Prostate gland (tissue), 2 donors: ENCODE data around the gene HDHD5.

Experiments used
- CTCF ChIP-seq, 4 experiments: fragments of 200-600 bp in 2 of 4; fragments of 450-650 bp in 2 of 4; sonication (generic) in 2 of 4; IDR thresholded peaks; 1 replicate in 3 of 4; 2 replicates in 1 of 4; pipeline ENCODE4 v1.5.1; 2016 to 2019; ENCODE audit warnings: antibody characterized with exemption in 4 of 4, mild to moderate bottlenecking in 2 of 4, moderate library complexity in 2 of 4
- POLR2A ChIP-seq: fragments of 450-650 bp; IDR thresholded peaks from one replicate; pipeline ENCODE4 v1.6.1; 2016; ENCODE audit warnings: antibody characterized with exemption, mild to moderate bottlenecking

GRCh38 chr22:17121233-17122195 lies 37.6 kb downstream of the HDHD5 start, which contains the start of gene TMEM121B:
- no peak for TF ChIP-seq CTCF (IDR thresholded peaks at IDR 0.05)
- no peak for TF ChIP-seq POLR2A
